Neural progenitor cell (in vitro differentiated cells): ENCODE results near the gene CAPN8. TPM values are rescaled to one million over a fixed set of nuclear protein-coding genes. Genes with fewer than 3 reads are reported as not detected.

Source experiments
- DNase-seq: peaks from one replicate; pipeline ENCODE4 v3.0.0-alpha.2; 2016; ENCODE audit warnings: low spot score
- H2AFZ ChIP-seq: fragments of 200-600 bp; sonication (generic); replicated peaks from 2 replicates; pipeline ENCODE4 v1.6.1; 2016; ENCODE audit warnings: antibody characterized with exemption
- H3F3A ChIP-seq: fragments of 200-600 bp; sonication (generic); 2 replicates; pipeline ENCODE4 v1.6.1; 2016; ENCODE audit warnings: antibody characterized with exemption, low read depth
- H3K27ac ChIP-seq: fragments of 200-600 bp; sonication (generic); 2 replicates; pipeline ENCODE4 v1.5.1; 2016; ENCODE audit warnings: mild to moderate bottlenecking
- H3K27me3 ChIP-seq: fragments of 200-600 bp; sonication (generic); 2 replicates; pipeline ENCODE4 v1.6.1; 2016; ENCODE audit warnings: mild to moderate bottlenecking, moderate library complexity
- H3K36me3 ChIP-seq: fragments of 200-600 bp; sonication (generic); 2 replicates; pipeline ENCODE4 v1.5.1; 2016
- H3K4me1 ChIP-seq: fragments of 200-600 bp; sonication (generic); 2 replicates; pipeline ENCODE4 v1.6.1; 2016; ENCODE audit warnings: mixed run types
- H3K4me2 ChIP-seq: fragments of 200-600 bp; sonication (generic); 2 replicates; pipeline ENCODE4 v1.6.1; 2016
- H3K4me3 ChIP-seq: fragments of 200-600 bp; sonication (generic); 2 replicates; pipeline ENCODE4 v1.5.1; 2016
- H3K79me2 ChIP-seq: fragments of 200-600 bp; sonication (generic); 2 replicates; pipeline ENCODE4 v1.6.1; 2016; ENCODE audit warnings: low read depth
- H3K9ac ChIP-seq: fragments of 200-600 bp; sonication (generic); 2 replicates; pipeline ENCODE4 v1.6.1; 2016
- H3K9me3 ChIP-seq: fragments of 200-600 bp; sonication (generic); 2 replicates; pipeline ENCODE4 v1.5.1; 2016; ENCODE audit warnings: low read depth
- H4K20me1 ChIP-seq: fragments of 200-600 bp; sonication (generic); 2 replicates; pipeline ENCODE4 v1.6.1; 2016; ENCODE audit warnings: low read depth
- H3K27ac Mint-ChIP-seq: 3 replicates; pipeline ENCODE4 v1.8.0; 2021; ENCODE audit warnings: mixed read lengths
- H3K27me3 Mint-ChIP-seq: 2 replicates; pipeline ENCODE4 v1.8.0; 2022; ENCODE audit warnings: low read depth, mild to moderate bottlenecking, inconsistent platforms, moderate library complexity, mixed read lengths; ENCODE audit not compliant: insufficient read depth
- H3K36me3 Mint-ChIP-seq: 3 replicates; pipeline ENCODE4 v1.8.0; 2021; ENCODE audit warnings: mixed read lengths
- H3K4me1 Mint-ChIP-seq: 3 replicates; pipeline ENCODE4 v1.8.0; 2021; ENCODE audit warnings: mixed read lengths
- H3K4me3 Mint-ChIP-seq: 3 replicates; pipeline ENCODE4 v1.8.0; 2021; ENCODE audit warnings: mild to moderate bottlenecking, moderate library complexity, mixed read lengths
- H3K9me3 Mint-ChIP-seq: 3 replicates; pipeline ENCODE4 v1.8.0; 2020; ENCODE audit warnings: mixed read lengths
- CTCF ChIP-seq: fragments of 200-600 bp; sonication (generic); IDR thresholded peaks from 2 replicates; pipeline ENCODE4 v1.5.1; 2017; ENCODE audit warnings: antibody characterized with exemption, mild to moderate bottlenecking
- EZH2 ChIP-seq: fragments of 200-600 bp; sonication (generic); IDR thresholded peaks from 2 replicates; pipeline ENCODE4 v1.6.1; 2017; ENCODE audit warnings: antibody characterized with exemption, mild to moderate bottlenecking, moderate library complexity
- EZH2phosphoT487 ChIP-seq: fragments of 200-600 bp; sonication (generic); IDR thresholded peaks from 2 replicates; pipeline ENCODE4 v1.6.1; 2017; ENCODE audit warnings: antibody characterized with exemption
- total RNA-seq: library from RNA; depleted of rRNA; stranded (reverse); fragments of >200 nt; gene quantifications from 2 replicates; pipeline ENCODE4 v1.2.3, GENCODE V29; 2015; ENCODE audit warnings: low replicate concordance

CAPN8 gene
- total RNA-seq, 1 donor from 2014 or later, result not detected

GRCh38 chr1:223711747-223712193 is 46.3 kb upstream of the CAPN8 start:
- Histone ChIP-seq H3K9me3 (no peaks in the 10 kb centered on the region), H3K36me3 (no peaks in the 10 kb centered on the region), H3K4me2 (peak overlapping the region; percentile 99), H3K9ac (no peak overlapping the region), H3K27ac (no peak overlapping the region), H3K4me1 (peaks cover 6% of the 10 kb centered on the region), H4K20me1 (peaks cover 9% of the 10 kb centered on the region), H3F3A (peaks cover 10% of the 10 kb centered on the region), H3K27me3 (peaks cover 18% of the 10 kb centered on the region), H3K79me2 (no peaks in the 10 kb centered on the region), H3K4me3 (peak overlapping the region; percentile 95), H2AFZ (peak overlapping the region; percentile 75)
- no peaks in the 10 kb centered on the region for H3K9me3 Mint-ChIP-seq
- peak overlapping the region; percentile 85 for H3K4me3 Mint-ChIP-seq
- H3K36me3 Mint-ChIP-seq, result no peaks in the 10 kb centered on the region
- TF ChIP-seq EZH2phosphoT487 (no peak), CTCF (no peak), EZH2 (no peak)
- peaks cover 11% of the 10 kb centered on the region for H3K27me3 Mint-ChIP-seq
- H3K4me1 Mint-ChIP-seq, result peaks cover 35% of the 10 kb centered on the region
- peak overlapping the region; percentile 48 for H3K27ac Mint-ChIP-seq
- no peak for DNase-seq

GRCh38 chr1:223711173-223711572 is 45.7 kb upstream of the CAPN8 start:
- Mint-ChIP-seq H3K27ac (no peak overlapping the region), H3K36me3 (no peaks in the 10 kb centered on the region), H3K9me3 (no peaks in the 10 kb centered on the region), H3K27me3 (peaks cover 11% of the 10 kb centered on the region), H3K4me3 (peak overlapping the region; percentile 85), H3K4me1 (peaks cover 40% of the 10 kb centered on the region)
- peaks cover 6% of the 10 kb centered on the region for H3K4me1 ChIP-seq
- TF ChIP-seq CTCF (no peak), EZH2phosphoT487 (no peak), EZH2 (no peak)
- H2AFZ ChIP-seq, result no peak overlapping the region
- no peak for DNase-seq
- no peak overlapping the region for H3K4me2 ChIP-seq
- H3K36me3 ChIP-seq, result no peaks in the 10 kb centered on the region
- H3K9ac ChIP-seq, result no peak overlapping the region
- H4K20me1 ChIP-seq, result peaks cover 8% of the 10 kb centered on the region
- H3F3A ChIP-seq, result peaks cover 10% of the 10 kb centered on the region
- H3K4me3 ChIP-seq, result no peak overlapping the region
- no peak overlapping the region for H3K27ac ChIP-seq
- H3K27me3 ChIP-seq, result peaks cover 18% of the 10 kb centered on the region
- no peaks in the 10 kb centered on the region for H3K79me2 ChIP-seq
- no peaks in the 10 kb centered on the region for H3K9me3 ChIP-seq

- TF ChIP-seq EZH2phosphoT487 (no peak), EZH2 (no peak), CTCF (no peak)
- Histone ChIP-seq H3F3A (peaks cover 10% of the 10 kb centered on the region), H3K27ac (no peak overlapping the region), H3K4me2 (no peak overlapping the region), H3K27me3 (peaks cover 18% of the 10 kb centered on the region), H2AFZ (no peak overlapping the region), H3K36me3 (no peaks in the 10 kb centered on the region), H4K20me1 (peaks cover under 1% of the 10 kb centered on the region), H3K79me2 (no peaks in the 10 kb centered on the region), H3K9ac (no peak overlapping the region), H3K4me3 (no peak overlapping the region), H3K9me3 (no peaks in the 10 kb centered on the region), H3K4me1 (peaks cover 4% of the 10 kb centered on the region)
- Mint-ChIP-seq H3K4me1 (peaks cover 47% of the 10 kb centered on the region), H3K36me3 (no peaks in the 10 kb centered on the region), H3K9me3 (no peaks in the 10 kb centered on the region), H3K4me3 (no peak overlapping the region), H3K27me3 (peaks cover 14% of the 10 kb centered on the region), H3K27ac (no peak overlapping the region)
- DNase-seq, result no peak
Measured at GRCh38 chr1:223710179-223711133, 45.0 kb upstream of the CAPN8 start.
